HepG2 (cell line): ENCODE results near the gene TRIM9. TPM values are rescaled to one million over a fixed set of nuclear protein-coding genes. Genes with fewer than 3 reads are reported as not detected.

Experiments
- ATAC-seq: fragments of 200-7000 bp; cut with Tn5 transposase; 3 replicates; pipeline ENCODE4 v1.9.1; 2020; ENCODE audit warnings: mild to moderate bottlenecking, moderate library complexity
- BruUV-seq: library from RNA; stranded (reverse); fragments of 400-500 nt; replicated peaks from 2 replicates; lab custom pipeline; 2021; lab: Mats Ljungman, UMichigan
- CTCF ChIA-PET: fragments of 300-600 bp; formaldehyde crosslinking; extraction: SDS; loops from one replicate; lab custom pipeline; 2021; ENCODE audit warnings: low total read pairs, inconsistent platforms, low intra/inter-chr PET ratio; lab: Yijun Ruan, JAX
- POLR2A ChIA-PET: fragments of 350-600 bp; sonication (Branson Sonifier 250); formaldehyde crosslinking; loops from one replicate; lab custom pipeline; 2020; ENCODE audit warnings: antibody characterized with exemption, inconsistent platforms; lab: Yijun Ruan, JAX
- DNase-seq: peaks from one replicate; pipeline ENCODE4 v3.0.0-alpha.2; 2015; ENCODE audit warnings: low spot score
- FAIRE-seq: peaks from 3 replicates; lab custom pipeline; 2011; peaks lifted over from hg19 to GRCh38; lab: Jason Lieb, UNC
- H2AFZ ChIP-seq: one replicate; pipeline ENCODE4 v1.6.1; 2011; ENCODE audit warnings: low read length, inconsistent platforms
- H3K27ac ChIP-seq: fragments of 300-600 bp; 3 replicates; pipeline ENCODE4 v1.8.0; 2011; ENCODE audit warnings: mixed run types, mild to moderate bottlenecking, mixed read lengths, low read length, inconsistent platforms; ENCODE audit not compliant: insufficient read depth; ENCODE audit errors: extremely low read length
- H3K27me3 ChIP-seq, 2 experiments: fragments of 200-600 bp in 1 of 2; 2 replicates in 1 of 2; 3 replicates in 1 of 2; pipeline versions ENCODE4 v1.6.0 to v1.8.0; 2011; ENCODE audit warnings: low read length in 2 of 2, mild to moderate bottlenecking in 2 of 2, moderate library complexity in 2 of 2, inconsistent platforms in 1 of 2; ENCODE audit not compliant: insufficient read depth in 2 of 2, control insufficient read depth in 1 of 2
- H3K36me3 ChIP-seq, 2 experiments: fragments of 200-600 bp in 1 of 2; replicated peaks in 1 of 2; 2 replicates in 1 of 2; 3 replicates in 1 of 2; pipeline versions ENCODE4 v1.5.1 to v1.8.0; 2011; ENCODE audit warnings: low read length in 2 of 2, inconsistent platforms in 1 of 2; ENCODE audit not compliant: insufficient read depth in 2 of 2, control insufficient read depth in 1 of 2
- H3K4me1 ChIP-seq: 2 replicates; pipeline ENCODE4 v1.5.1; 2012; ENCODE audit warnings: low read length, inconsistent platforms; ENCODE audit not compliant: insufficient read depth
- H3K4me2 ChIP-seq: 2 replicates; pipeline ENCODE4 v1.6.0; 2011; ENCODE audit warnings: low read depth, low read length, inconsistent platforms
- H3K4me3 ChIP-seq, 3 experiments: fragments of 200-600 bp in 1 of 3; sonication (generic), shearing (Covaris generic) in 1 of 3; replicated peaks in 1 of 3; 2 replicates each; pipeline ENCODE4 v1.5.1; 2011 to 2016; ENCODE audit warnings: low read length in 3 of 3, inconsistent platforms in 2 of 3, low read depth in 2 of 3, mild to moderate bottlenecking in 2 of 3, control low read depth in 1 of 3, mixed read lengths in 1 of 3; ENCODE audit not compliant: insufficient read depth in 1 of 3
- H3K79me2 ChIP-seq: one replicate; pipeline ENCODE4 v1.6.1; 2011; ENCODE audit warnings: low read length, inconsistent platforms; ENCODE audit not compliant: insufficient read depth
- H3K9ac ChIP-seq: 2 replicates; pipeline ENCODE4 v1.6.0; 2011; ENCODE audit warnings: mild to moderate bottlenecking, low read depth, low read length, inconsistent platforms; ENCODE audit not compliant: insufficient read depth
- H3K9me3 ChIP-seq: 2 replicates; pipeline ENCODE4 v1.5.1; 2012; ENCODE audit warnings: mild to moderate bottlenecking, low read length
- H4K20me1 ChIP-seq: 2 replicates; pipeline ENCODE4 v1.6.0; 2011; ENCODE audit warnings: inconsistent platforms, mild to moderate bottlenecking, low read length, moderate library complexity; ENCODE audit not compliant: insufficient read depth
- ATF1 ChIP-seq: IDR thresholded peaks from 2 replicates; pipeline ENCODE4 v1.6.1; 2016; ENCODE audit warnings: mild to moderate bottlenecking, control low read depth
- HNF4G ChIP-seq, 2 experiments: sonication (generic) in 1 of 2; formaldehyde crosslinking in 1 of 2; IDR thresholded peaks; 2 replicates each; pipeline versions ENCODE4 v1.4.0 to v1.6.1; 2011 to 2020; ENCODE audit warnings: borderline replicate concordance in 2 of 2, low read depth in 2 of 2, mild to moderate bottlenecking in 2 of 2, low read length in 1 of 2, missing genetic modification reagents in 1 of 2, moderate library complexity in 1 of 2
- RELA ChIP-seq: sonication (generic); formaldehyde crosslinking; IDR thresholded peaks from 2 replicates; pipeline ENCODE4 v1.4.0; 2020; ENCODE audit warnings: missing genetic modification reagents
- SRSF4 ChIP-seq: fragments of 200-400 bp; formaldehyde crosslinking; IDR thresholded peaks from one replicate; pipeline ENCODE4 v1.6.1; 2018; ENCODE audit warnings: mild to moderate bottlenecking, low read depth, low read length, moderate library complexity; ENCODE audit not compliant: poor library complexity, severe bottlenecking
- ZIK1 ChIP-seq: sonication (generic); formaldehyde crosslinking; IDR thresholded peaks from 2 replicates; pipeline ENCODE4 v1.5.0; 2020; ENCODE audit warnings: mild to moderate bottlenecking, low read depth, missing genetic modification reagents, borderline replicate concordance
- ZNF484 ChIP-seq: sonication (generic); formaldehyde crosslinking; IDR thresholded peaks from 2 replicates; pipeline ENCODE4 v1.5.1; 2020; ENCODE audit warnings: mild to moderate bottlenecking, low read depth, missing genetic modification reagents, borderline replicate concordance
- ZNF747 ChIP-seq: sonication (generic); formaldehyde crosslinking; IDR thresholded peaks from 2 replicates; pipeline ENCODE4 v1.8.1; 2023; ENCODE audit warnings: missing genetic modification reagents, mild to moderate bottlenecking, borderline replicate concordance
- ZNF781 ChIP-seq: sonication (generic); formaldehyde crosslinking; IDR thresholded peaks from 2 replicates; pipeline ENCODE4 v1.5.1; 2020; ENCODE audit warnings: borderline replicate concordance, mild to moderate bottlenecking, missing genetic modification reagents; ENCODE audit errors: not compliant biosample characterization
- ZNF841 ChIP-seq: sonication (generic); formaldehyde crosslinking; IDR thresholded peaks from 2 replicates; pipeline ENCODE4 v1.8.1; 2023; ENCODE audit warnings: missing genetic modification reagents, borderline replicate concordance
- WGBS: methylation state at CpG from one replicate; pipeline ENCODE4 v1.1.6; 2017; ENCODE audit warnings: low lambda C conversion rate; 5-methylcytosine and 5-hydroxymethylcytosine counted together
- in situ Hi-C: cut with HindIII; loops from 2 replicates; pipeline ENCODE4 v1.10.0; 2017; ENCODE audit warnings: low pct_unique_long_range_greater_than_20kb; ENCODE audit not compliant: extremely low pct_ligation_motif_present
- intact Hi-C: fragments of 100-400 bp; cut with micrococcal nuclease; formaldehyde crosslinking; loops from one replicate; pipeline ENCODE4 v1.10.0; 2022; ENCODE audit not compliant: unreplicated experiment
- polyA plus RNA-seq, 8 experiments: library from polyadenylated mRNA; depleted of rRNA in 3 of 8; stranded (reverse) in 7 of 8; unstranded in 1 of 8; fragments of >200 nt; fragmentation: Illumina TruSeq in 4 of 8; extraction: Trizol in 4 of 8; gene quantifications; 2 replicates each; pipeline versions ENCODE4 v1.2.1 to v1.2.3, GENCODE V29; 2011 to 2016; ENCODE audit warnings: low read depth in 4 of 8, missing spikeins in 1 of 8, mixed read lengths in 1 of 8; ENCODE audit not compliant: insufficient read depth in 1 of 8
- total RNA-seq, 5 experiments: library from RNA; depleted of rRNA; stranded (reverse); fragments of >200 nt; fragmentation: Illumina TruSeq; extraction: Trizol; gene quantifications; 2 replicates each; pipeline ENCODE4 v1.2.3, GENCODE V29; 2016; ENCODE audit warnings: low read depth in 1 of 5
- TF ChIP-seq, protein P1 (sequence below): sonication (generic); formaldehyde crosslinking; IDR thresholded peaks from 2 replicates; pipeline ENCODE4 v1.4.0; 2020; ENCODE audit warnings: mild to moderate bottlenecking, missing genetic modification reagents
- TF ChIP-seq, protein P2 (sequence below): sonication (generic); formaldehyde crosslinking; IDR thresholded peaks from 2 replicates; pipeline ENCODE4 v1.4.0; 2020; ENCODE audit warnings: missing genetic modification reagents
- TF ChIP-seq, protein P3 (sequence below), 2 experiments: IDR thresholded peaks; 2 replicates each; pipeline ENCODE4 v1.6.1; 2011 to 2012; ENCODE audit warnings: low read length in 2 of 2, borderline replicate concordance in 1 of 2, low read depth in 1 of 2, mild to moderate bottlenecking in 1 of 2, moderate library complexity in 1 of 2
- TF ChIP-seq, protein P4 (sequence below): sonication (generic); formaldehyde crosslinking; IDR thresholded peaks from 2 replicates; pipeline ENCODE4 v1.5.1; 2020; ENCODE audit warnings: mild to moderate bottlenecking, moderate library complexity, missing genetic modification reagents

TRIM9 gene
- total and polyA plus RNA-seq, 2 of the 13 experiments (the other 11 are each of a cell fraction or from before 2014, with no cell fraction given): 0.04 to 0.07 TPM

DNA sequence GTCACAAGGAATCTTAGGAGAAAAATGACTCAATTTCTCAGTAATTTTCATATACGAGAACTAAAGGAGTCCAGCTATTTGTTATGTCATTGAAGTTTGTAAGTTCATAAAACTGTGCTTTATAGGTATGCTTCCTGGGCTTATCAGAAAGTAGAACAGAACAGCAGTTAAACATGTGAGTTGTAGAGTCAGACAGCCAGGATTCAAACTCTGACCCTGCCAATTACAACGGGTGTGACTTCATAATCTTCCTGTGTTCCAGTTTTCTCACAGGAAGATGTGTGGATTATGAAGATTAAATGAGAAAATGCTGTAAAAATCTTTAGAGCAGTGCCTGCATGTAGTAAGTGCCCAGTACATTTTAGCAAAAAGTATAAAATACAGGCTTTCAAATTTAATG lies 8.9 kb downstream of the TRIM9 start:
- POLR2A ChIA-PET: no interaction called here
- Histone ChIP-seq H3K27ac (no peak overlapping the region), H3K4me1 (no peaks in the 10 kb centered on the region), H3K9me3 (no peaks in the 10 kb centered on the region), H3K27me3 (peaks cover 0 to 3% of the 10 kb centered on the region in 2 experiments; a peak in 1 of 5 replicates), H3K4me3 (no peak overlapping the region), H4K20me1 (no peaks in the 10 kb centered on the region), H3K9ac (no peak overlapping the region), H2AFZ (no peak overlapping the region), H3K79me2 (no peaks in the 10 kb centered on the region), H3K4me2 (no peak overlapping the region), H3K36me3 (no peaks in the 10 kb centered on the region)
- no TSS peak for BruUV-seq
- CTCF ChIA-PET: no interaction called here
- no peak for DNase-seq
- in situ Hi-C loops (no loop called here), intact Hi-C loops (no loop called here)
- WGBS: 10% methylated on average over 2 of the region's 2 CpGs
- no peak for FAIRE-seq
- no peak for ATAC-seq
- TF ChIP-seq RELA (CRISPR knock-in tag) (no peak), ZNF841 (CRISPR knock-in tag) (no peak), ZNF781 (CRISPR knock-in tag) (no peak), ZNF484 (CRISPR knock-in tag) (no peak), HNF4G (IDR thresholded peaks at IDR 0.05; ENCODE audit: borderline replicate concordance, low read depth, low read length) (no peak), HNF4G (CRISPR knock-in tag; IDR thresholded peaks at IDR 0.05; ENCODE audit: borderline replicate concordance, low read depth) (no peak), ZIK1 (CRISPR knock-in tag) (no peak), ATF1 (no peak), SRSF4 (no peak), ZNF747 (CRISPR knock-in tag) (no peak)
- TF ChIP-seq, protein P1, sequence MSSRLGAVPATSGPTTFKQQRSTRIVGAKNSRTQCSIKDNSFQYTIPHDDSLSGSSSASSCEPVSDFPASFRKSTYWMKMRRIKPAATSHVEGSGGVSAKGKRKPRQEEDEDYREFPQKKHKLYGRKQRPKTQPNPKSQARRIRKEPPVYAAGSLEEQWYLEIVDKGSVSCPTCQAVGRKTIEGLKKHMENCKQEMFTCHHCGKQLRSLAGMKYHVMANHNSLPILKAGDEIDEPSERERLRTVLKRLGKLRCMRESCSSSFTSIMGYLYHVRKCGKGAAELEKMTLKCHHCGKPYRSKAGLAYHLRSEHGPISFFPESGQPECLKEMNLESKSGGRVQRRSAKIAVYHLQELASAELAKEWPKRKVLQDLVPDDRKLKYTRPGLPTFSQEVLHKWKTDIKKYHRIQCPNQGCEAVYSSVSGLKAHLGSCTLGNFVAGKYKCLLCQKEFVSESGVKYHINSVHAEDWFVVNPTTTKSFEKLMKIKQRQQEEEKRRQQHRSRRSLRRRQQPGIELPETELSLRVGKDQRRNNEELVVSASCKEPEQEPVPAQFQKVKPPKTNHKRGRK (CRISPR knock-in tag): no peak
- TF ChIP-seq, protein P2, sequence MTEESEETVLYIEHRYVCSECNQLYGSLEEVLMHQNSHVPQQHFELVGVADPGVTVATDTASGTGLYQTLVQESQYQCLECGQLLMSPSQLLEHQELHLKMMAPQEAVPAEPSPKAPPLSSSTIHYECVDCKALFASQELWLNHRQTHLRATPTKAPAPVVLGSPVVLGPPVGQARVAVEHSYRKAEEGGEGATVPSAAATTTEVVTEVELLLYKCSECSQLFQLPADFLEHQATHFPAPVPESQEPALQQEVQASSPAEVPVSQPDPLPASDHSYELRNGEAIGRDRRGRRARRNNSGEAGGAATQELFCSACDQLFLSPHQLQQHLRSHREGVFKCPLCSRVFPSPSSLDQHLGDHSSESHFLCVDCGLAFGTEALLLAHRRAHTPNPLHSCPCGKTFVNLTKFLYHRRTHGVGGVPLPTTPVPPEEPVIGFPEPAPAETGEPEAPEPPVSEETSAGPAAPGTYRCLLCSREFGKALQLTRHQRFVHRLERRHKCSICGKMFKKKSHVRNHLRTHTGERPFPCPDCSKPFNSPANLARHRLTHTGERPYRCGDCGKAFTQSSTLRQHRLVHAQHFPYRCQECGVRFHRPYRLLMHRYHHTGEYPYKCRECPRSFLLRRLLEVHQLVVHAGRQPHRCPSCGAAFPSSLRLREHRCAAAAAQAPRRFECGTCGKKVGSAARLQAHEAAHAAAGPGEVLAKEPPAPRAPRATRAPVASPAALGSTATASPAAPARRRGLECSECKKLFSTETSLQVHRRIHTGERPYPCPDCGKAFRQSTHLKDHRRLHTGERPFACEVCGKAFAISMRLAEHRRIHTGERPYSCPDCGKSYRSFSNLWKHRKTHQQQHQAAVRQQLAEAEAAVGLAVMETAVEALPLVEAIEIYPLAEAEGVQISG (CRISPR knock-in tag): no peak
- TF ChIP-seq, protein P3, sequence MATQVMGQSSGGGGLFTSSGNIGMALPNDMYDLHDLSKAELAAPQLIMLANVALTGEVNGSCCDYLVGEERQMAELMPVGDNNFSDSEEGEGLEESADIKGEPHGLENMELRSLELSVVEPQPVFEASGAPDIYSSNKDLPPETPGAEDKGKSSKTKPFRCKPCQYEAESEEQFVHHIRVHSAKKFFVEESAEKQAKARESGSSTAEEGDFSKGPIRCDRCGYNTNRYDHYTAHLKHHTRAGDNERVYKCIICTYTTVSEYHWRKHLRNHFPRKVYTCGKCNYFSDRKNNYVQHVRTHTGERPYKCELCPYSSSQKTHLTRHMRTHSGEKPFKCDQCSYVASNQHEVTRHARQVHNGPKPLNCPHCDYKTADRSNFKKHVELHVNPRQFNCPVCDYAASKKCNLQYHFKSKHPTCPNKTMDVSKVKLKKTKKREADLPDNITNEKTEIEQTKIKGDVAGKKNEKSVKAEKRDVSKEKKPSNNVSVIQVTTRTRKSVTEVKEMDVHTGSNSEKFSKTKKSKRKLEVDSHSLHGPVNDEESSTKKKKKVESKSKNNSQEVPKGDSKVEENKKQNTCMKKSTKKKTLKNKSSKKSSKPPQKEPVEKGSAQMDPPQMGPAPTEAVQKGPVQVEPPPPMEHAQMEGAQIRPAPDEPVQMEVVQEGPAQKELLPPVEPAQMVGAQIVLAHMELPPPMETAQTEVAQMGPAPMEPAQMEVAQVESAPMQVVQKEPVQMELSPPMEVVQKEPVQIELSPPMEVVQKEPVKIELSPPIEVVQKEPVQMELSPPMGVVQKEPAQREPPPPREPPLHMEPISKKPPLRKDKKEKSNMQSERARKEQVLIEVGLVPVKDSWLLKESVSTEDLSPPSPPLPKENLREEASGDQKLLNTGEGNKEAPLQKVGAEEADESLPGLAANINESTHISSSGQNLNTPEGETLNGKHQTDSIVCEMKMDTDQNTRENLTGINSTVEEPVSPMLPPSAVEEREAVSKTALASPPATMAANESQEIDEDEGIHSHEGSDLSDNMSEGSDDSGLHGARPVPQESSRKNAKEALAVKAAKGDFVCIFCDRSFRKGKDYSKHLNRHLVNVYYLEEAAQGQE (IDR thresholded peaks at IDR 0.05; ENCODE audit: borderline replicate concordance in 1 of 2, low read depth in 1 of 2, low read length in 2 of 2): no peak
- TF ChIP-seq, protein P4, sequence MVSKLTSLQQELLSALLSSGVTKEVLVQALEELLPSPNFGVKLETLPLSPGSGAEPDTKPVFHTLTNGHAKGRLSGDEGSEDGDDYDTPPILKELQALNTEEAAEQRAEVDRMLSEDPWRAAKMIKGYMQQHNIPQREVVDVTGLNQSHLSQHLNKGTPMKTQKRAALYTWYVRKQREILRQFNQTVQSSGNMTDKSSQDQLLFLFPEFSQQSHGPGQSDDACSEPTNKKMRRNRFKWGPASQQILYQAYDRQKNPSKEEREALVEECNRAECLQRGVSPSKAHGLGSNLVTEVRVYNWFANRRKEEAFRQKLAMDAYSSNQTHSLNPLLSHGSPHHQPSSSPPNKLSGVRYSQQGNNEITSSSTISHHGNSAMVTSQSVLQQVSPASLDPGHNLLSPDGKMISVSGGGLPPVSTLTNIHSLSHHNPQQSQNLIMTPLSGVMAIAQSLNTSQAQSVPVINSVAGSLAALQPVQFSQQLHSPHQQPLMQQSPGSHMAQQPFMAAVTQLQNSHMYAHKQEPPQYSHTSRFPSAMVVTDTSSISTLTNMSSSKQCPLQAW (CRISPR knock-in tag): no peak
